ENCODE results near the gene PLCB2. TPM values are rescaled to one million over a fixed set of nuclear protein-coding genes. Genes with fewer than 3 reads are reported as not detected.

PLCB2 gene
- total RNA-seq, 1 experiment from 2014 or later: 7.4 TPM

DNA sequence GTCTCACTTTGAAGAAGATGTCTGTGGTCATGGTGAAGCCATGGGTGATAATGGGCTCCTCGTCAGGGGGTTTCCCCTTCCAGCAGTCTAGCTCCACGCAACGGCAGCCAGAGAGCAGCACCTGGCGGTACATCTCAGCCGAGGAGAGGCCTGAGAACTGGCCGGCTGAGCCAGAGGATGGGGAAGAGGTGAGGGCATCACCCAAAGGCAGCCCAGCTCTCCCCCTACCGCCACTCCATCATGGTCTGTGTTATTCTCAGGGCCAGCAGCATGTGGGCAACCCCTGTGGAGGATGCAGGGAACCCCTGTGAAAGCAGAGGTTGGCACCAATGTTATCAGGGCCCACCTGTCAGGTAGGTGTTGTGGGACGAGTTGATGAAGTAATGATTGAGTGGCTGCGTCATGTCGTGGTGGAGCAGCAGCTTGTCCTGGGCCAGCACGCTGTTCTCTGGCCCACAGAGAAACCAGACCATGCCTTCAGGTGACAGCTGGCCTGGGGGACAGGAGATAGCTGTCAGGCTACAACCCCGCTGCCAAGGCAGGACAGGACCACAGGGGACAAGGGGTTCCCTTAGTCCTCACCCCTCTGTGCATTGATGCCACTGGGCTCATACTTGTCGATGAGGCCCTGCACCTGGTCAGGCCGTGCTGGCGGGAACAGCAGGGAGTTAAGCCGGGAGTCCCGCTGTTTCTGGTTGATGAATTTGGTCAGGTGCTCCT, 9.4 kb downstream of the PLCB2 start:
- Histone ChIP-seq H2AK5ac (ENCODE audit: insufficient read length, low read length) (no peak overlapping the region), H3K27me3 (ENCODE audit: insufficient read depth, low read length) (no peaks in the 10 kb centered on the region), H3K79me1 (ENCODE audit: insufficient read depth, low read depth, low read length, poor library complexity, severe bottlenecking) (no peaks in the 10 kb centered on the region), H2BK15ac (ENCODE audit: low read depth, low read length) (no peak overlapping the region), H3K23me2 (ENCODE audit: insufficient read length, low read depth, low read length, poor library complexity, severe bottlenecking) (no peaks in the 10 kb centered on the region), H3K56ac (ENCODE audit: insufficient read length, low read depth, low read length) (no peak overlapping the region), H4K20me1 (ENCODE audit: control insufficient read depth, insufficient read depth, insufficient read length) (no peaks in the 10 kb centered on the region), H3K18ac (ENCODE audit: insufficient read length, low read depth, low read length) (no peak overlapping the region), H3K4ac (ENCODE audit: low read depth, low read length) (no peak overlapping the region), H4K5ac (ENCODE audit: insufficient read length, low read depth, low read length) (no peak overlapping the region), H4K8ac (replicated peaks; ENCODE audit: insufficient read length, low read depth, low read length) (no peak overlapping the region), H2BK5ac (ENCODE audit: insufficient read length, low read length) (no peak overlapping the region), H3K14ac (ENCODE audit: insufficient read depth, low read length) (no peak overlapping the region), H3K9me3 (ENCODE audit: control insufficient read depth, low read depth, low read length) (no peaks in the 10 kb centered on the region), H3K79me2 (ENCODE audit: insufficient read depth, low read length) (no peaks in the 10 kb centered on the region), H3K4me2 (ENCODE audit: insufficient read depth, insufficient read length, low read length) (no peak overlapping the region), H3K4me1 (ENCODE audit: insufficient read depth, low read length) (no peaks in the 10 kb centered on the region; the same call in 1 of the 2 replicates), H2BK20ac (ENCODE audit: low read depth, low read length, poor library complexity, severe bottlenecking) (no peak overlapping the region), H3T11ph (ENCODE audit: low read length) (no peak overlapping the region), H3K23ac (ENCODE audit: insufficient read length, low read depth, low read length) (no peak overlapping the region), H2BK12ac (ENCODE audit: insufficient read length, low read depth, low read length) (no peak overlapping the region), H4K91ac (ENCODE audit: insufficient read length, low read depth, low read length) (no peak overlapping the region), H2BK120ac (ENCODE audit: low read depth, low read length, poor library complexity, severe bottlenecking) (no peak overlapping the region), H3K27ac (ENCODE audit: insufficient read length, low read depth, low read length) (no peak overlapping the region), H2AFZ (ENCODE audit: low read length) (no peak overlapping the region), H3K9ac (ENCODE audit: extremely low read depth, insufficient read length, low read length) (no peak overlapping the region)
- Mint-ChIP-seq H3K4me1 (peaks cover 18 to 29% of the 10 kb centered on the region in 2 experiments), H3K27ac (no peak overlapping the region; a peak in 1 of 7 replicates), H3K9me3 (peaks cover 15% of the 10 kb centered on the region in 2 experiments), H3K27me3 (ENCODE audit: low read depth) (peaks cover 44% of the 10 kb centered on the region), H3K36me3 (ENCODE audit: insufficient read depth in 1 of 3, low read depth in 3 of 3) (peaks cover 2 to 16% (median 5%) of the 10 kb centered on the region in 3 experiments; a peak in 5 of 7 replicates), H3K4me3 (no peak overlapping the region)
- TF ChIP-seq, protein P1, sequence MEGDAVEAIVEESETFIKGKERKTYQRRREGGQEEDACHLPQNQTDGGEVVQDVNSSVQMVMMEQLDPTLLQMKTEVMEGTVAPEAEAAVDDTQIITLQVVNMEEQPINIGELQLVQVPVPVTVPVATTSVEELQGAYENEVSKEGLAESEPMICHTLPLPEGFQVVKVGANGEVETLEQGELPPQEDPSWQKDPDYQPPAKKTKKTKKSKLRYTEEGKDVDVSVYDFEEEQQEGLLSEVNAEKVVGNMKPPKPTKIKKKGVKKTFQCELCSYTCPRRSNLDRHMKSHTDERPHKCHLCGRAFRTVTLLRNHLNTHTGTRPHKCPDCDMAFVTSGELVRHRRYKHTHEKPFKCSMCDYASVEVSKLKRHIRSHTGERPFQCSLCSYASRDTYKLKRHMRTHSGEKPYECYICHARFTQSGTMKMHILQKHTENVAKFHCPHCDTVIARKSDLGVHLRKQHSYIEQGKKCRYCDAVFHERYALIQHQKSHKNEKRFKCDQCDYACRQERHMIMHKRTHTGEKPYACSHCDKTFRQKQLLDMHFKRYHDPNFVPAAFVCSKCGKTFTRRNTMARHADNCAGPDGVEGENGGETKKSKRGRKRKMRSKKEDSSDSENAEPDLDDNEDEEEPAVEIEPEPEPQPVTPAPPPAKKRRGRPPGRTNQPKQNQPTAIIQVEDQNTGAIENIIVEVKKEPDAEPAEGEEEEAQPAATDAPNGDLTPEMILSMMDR (conservative IDR thresholded peaks at IDR 0.05): no peak
- WGBS (ENCODE audit: extremely low coverage, insufficient read length, low lambda C conversion rate): no CpG with 5 or more reads among the region's 17 CpGs
- no peak for DNase-seq

Measured in H9 (cell line).